Body of pancreas (tissue), 4 donors: Measurements from ENCODE around the gene CLINT1. TPM values are rescaled to one million over a fixed set of nuclear protein-coding genes. Genes with fewer than 3 reads are reported as not detected.

Experiments used
- ATAC-seq: fragments of 150-250 bp; one replicate; pipeline ENCODE4 v1.9.1; 2016
- DNase-seq, 4 donors: peaks; one replicate each; pipeline ENCODE4 v3.0.0-alpha.2; 2019
- H3K27ac ChIP-seq, 4 donors: fragments of 200-600 bp; sonication (generic); 1 replicate in 3 of 4; 2 replicates in 1 of 4; pipeline versions ENCODE4 v1.5.1 to v1.6.1; 2016 to 2019; ENCODE audit warnings: mild to moderate bottlenecking in 1 of 4, mixed read lengths in 1 of 4, moderate library complexity in 1 of 4
- H3K27me3 ChIP-seq, 2 donors: fragments of 200-600 bp; sonication (generic); one replicate each; pipeline ENCODE4 v1.6.0; 2016; ENCODE audit warnings: mild to moderate bottlenecking in 1 of 2
- H3K36me3 ChIP-seq, 2 donors: fragments of 200-600 bp; sonication (generic); replicated peaks in 1 of 2; 2 replicates each; pipeline ENCODE4 v1.5.1; 2016; ENCODE audit warnings: low read depth in 2 of 2; ENCODE audit not compliant: insufficient read depth in 1 of 2
- H3K4me1 ChIP-seq: fragments of 200-600 bp; sonication (generic); one replicate; pipeline ENCODE4 v1.6.0; 2016
- H3K4me3 ChIP-seq, 2 donors: fragments of 200-600 bp; sonication (generic); 1 replicate in 1 of 2; 2 replicates in 1 of 2; pipeline ENCODE4 v1.5.1; 2016 to 2019
- H3K9me3 ChIP-seq, 3 donors: fragments of 200-600 bp; sonication (generic); 1 replicate in 2 of 3; 2 replicates in 1 of 3; pipeline ENCODE4 v1.5.1; 2016
- POLR2A ChIP-seq, 3 donors: fragments of 450-650 bp; IDR thresholded peaks; one replicate each; pipeline ENCODE4 v1.6.1; 2016; ENCODE audit warnings: antibody characterized with exemption in 3 of 3, mild to moderate bottlenecking in 2 of 3
- WGBS, 2 donors: methylation state at CpG; one replicate each; pipeline ENCODE4 v1.1.5; 2017; 5-methylcytosine and 5-hydroxymethylcytosine counted together
- intact Hi-C: fragments of 100-400 bp; cut with DNase I; formaldehyde crosslinking; loops from one replicate; pipeline ENCODE4 v1.15.1; 2023
- total RNA-seq, 2 donors: library from RNA; depleted of rRNA; stranded (reverse); fragments of >200 nt; gene quantifications; one replicate each; pipeline ENCODE4 v1.1.0, GENCODE V29; 2016
- TF ChIP-seq, protein P1 (sequence below), 7 experiments: fragments of 450-650 bp in 4 of 7; fragments of 200-600 bp in 3 of 7; sonication (generic) in 3 of 7; IDR thresholded peaks; one replicate each; pipeline ENCODE4 v1.5.1; 2016 to 2019; ENCODE audit warnings: antibody characterized with exemption in 7 of 7

The CLINT1 gene
- total RNA-seq, 2 donors from 2014 or later, result 59.0 to 75.8 TPM

DNA sequence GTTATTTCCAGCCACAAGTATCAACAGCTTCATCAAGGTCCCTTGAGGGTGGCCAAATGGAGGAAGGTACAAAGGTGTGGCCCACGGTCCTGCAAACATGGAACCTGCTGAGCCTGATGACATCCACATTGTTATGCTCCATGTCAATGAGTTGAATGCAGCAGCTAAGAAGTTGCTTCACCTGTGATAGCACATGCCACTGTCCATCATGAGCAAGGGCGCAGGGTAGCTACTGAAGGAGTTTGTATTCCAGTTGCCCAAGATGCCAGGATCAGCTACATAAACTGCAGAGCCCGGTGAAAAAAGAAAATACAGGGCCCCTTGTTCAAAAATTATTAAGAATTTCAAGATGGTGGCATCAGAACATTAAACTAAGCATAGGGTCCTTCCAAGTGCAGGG, 91.3 kb downstream of the CLINT1 start:
- Histone ChIP-seq H3K27ac (no peak overlapping the region), H3K36me3 (no peaks in the 10 kb centered on the region), H3K9me3 (no peaks in the 10 kb centered on the region), H3K4me1 (no peaks in the 10 kb centered on the region), H3K27me3 (no peaks in the 10 kb centered on the region), H3K4me3 (no peak overlapping the region)
- intact Hi-C loops, result no loop called here
- DNase-seq (no peak), ATAC-seq (no peak)
- TF ChIP-seq POLR2A (IDR thresholded peaks at IDR 0.05), result no peak
- TF ChIP-seq, protein P1, sequence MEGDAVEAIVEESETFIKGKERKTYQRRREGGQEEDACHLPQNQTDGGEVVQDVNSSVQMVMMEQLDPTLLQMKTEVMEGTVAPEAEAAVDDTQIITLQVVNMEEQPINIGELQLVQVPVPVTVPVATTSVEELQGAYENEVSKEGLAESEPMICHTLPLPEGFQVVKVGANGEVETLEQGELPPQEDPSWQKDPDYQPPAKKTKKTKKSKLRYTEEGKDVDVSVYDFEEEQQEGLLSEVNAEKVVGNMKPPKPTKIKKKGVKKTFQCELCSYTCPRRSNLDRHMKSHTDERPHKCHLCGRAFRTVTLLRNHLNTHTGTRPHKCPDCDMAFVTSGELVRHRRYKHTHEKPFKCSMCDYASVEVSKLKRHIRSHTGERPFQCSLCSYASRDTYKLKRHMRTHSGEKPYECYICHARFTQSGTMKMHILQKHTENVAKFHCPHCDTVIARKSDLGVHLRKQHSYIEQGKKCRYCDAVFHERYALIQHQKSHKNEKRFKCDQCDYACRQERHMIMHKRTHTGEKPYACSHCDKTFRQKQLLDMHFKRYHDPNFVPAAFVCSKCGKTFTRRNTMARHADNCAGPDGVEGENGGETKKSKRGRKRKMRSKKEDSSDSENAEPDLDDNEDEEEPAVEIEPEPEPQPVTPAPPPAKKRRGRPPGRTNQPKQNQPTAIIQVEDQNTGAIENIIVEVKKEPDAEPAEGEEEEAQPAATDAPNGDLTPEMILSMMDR (IDR thresholded peaks at IDR 0.05), result no peak
- 84 to 90% methylated on average over 3 of the region's 3 CpGs for WGBS, 2 donors

DNA sequence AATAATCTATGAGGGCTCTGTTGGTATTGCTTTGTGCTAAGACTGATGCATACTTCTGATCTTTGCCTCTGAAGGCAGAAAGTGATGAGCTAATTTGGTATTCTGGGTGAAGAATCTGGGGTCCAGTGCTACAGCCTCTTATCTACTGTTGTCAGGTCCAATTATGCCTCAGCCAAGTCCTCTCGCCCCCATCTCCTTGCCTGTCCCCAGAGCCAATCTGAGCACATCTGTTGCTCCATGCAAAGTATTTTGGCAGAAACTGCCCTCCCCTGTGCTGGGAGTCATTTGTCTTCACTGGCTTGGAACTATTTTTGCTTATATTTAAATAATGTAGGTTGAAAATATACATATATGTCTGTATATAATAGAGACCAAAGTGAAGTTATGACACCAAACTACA, 92.0 kb downstream of the CLINT1 start:
- Histone ChIP-seq H3K36me3 (no peaks in the 10 kb centered on the region), H3K9me3 (no peaks in the 10 kb centered on the region), H3K4me3 (no peak overlapping the region), H3K27me3 (no peaks in the 10 kb centered on the region), H3K27ac (no peak overlapping the region), H3K4me1 (peaks cover 6% of the 10 kb centered on the region)
- ATAC-seq, result no peak
- 63 to 69% methylated on average over 1 of the region's 1 CpG for WGBS, 2 donors
- no peak for DNase-seq
- TF ChIP-seq, protein P1 (IDR thresholded peaks at IDR 0.05), result no peak
- TF ChIP-seq POLR2A (IDR thresholded peaks at IDR 0.05), result no peak
- intact Hi-C loops, result no loop called here

DNA sequence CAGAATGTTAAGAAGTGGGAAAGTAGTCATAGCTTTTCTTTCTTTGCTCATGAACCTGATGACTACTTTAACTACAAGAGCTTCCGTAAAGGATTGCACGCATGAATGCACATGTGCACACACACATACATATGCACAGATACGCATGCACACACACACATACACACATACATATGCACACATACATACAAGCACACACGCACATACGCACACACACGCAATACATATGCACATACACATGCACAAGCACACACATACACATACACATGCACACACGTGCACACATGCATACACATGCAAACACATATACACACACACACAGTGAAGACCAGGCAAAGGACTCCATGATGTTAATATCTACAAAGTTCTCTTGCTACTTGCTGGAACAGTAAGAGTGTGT, 92.5 kb downstream of the CLINT1 start:
- TF ChIP-seq, protein P1 (IDR thresholded peaks at IDR 0.05), result no peak
- no peak for TF ChIP-seq POLR2A (IDR thresholded peaks at IDR 0.05)
- Histone ChIP-seq H3K36me3 (no peaks in the 10 kb centered on the region), H3K4me1 (peaks cover 9% of the 10 kb centered on the region), H3K27ac (no peak overlapping the region), H3K9me3 (no peaks in the 10 kb centered on the region), H3K4me3 (no peak overlapping the region), H3K27me3 (no peaks in the 10 kb centered on the region)
- DNase-seq (no peak), ATAC-seq (no peak)
- intact Hi-C loops, result no loop called here
- 89 to 94% methylated on average over 7 of the region's 7 CpGs for WGBS, 2 donors

DNA sequence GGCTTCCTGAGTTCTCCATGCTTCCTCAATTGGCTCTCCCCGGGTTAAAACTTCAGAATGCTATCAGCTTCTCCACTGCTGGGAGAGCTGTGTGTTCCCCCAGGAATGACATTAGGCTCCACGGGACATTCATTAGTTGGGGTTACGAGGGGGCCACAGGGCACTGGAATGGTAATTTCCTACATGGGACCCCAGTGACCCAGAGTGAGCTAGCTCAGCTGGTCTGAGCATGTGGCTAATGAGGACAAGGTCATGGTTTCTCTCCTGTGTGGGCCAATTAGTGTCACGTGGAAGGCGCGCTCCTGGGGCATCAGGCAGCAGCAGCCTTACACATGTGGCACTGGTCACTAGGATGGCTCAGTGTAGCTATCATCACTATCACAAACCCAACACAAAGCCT, 94.4 kb downstream of the CLINT1 start:
- Histone ChIP-seq H3K4me3 (no peak overlapping the region), H3K27ac (no peak overlapping the region), H3K9me3 (no peaks in the 10 kb centered on the region), H3K36me3 (no peaks in the 10 kb centered on the region), H3K4me1 (peaks cover 9% of the 10 kb centered on the region), H3K27me3 (no peaks in the 10 kb centered on the region)
- no peak for DNase-seq
- ATAC-seq, result no peak
- 72 to 78% methylated on average over 3 to 6 of the region's 6 CpGs for WGBS, 2 donors
- intact Hi-C loops, result no loop called here
- TF ChIP-seq, protein P1 (IDR thresholded peaks at IDR 0.05), result no peak
- no peak for TF ChIP-seq POLR2A (IDR thresholded peaks at IDR 0.05)
